Uterine smooth muscle cell (primary cell): Measurements from ENCODE around the gene STK10. TPM values are rescaled to one million over a fixed set of nuclear protein-coding genes. Genes with fewer than 3 reads are reported as not detected.

Experiments
- total RNA-seq: library from RNA; depleted of rRNA; stranded (reverse); fragments of >200 nt; gene quantifications from 2 replicates; pipeline ENCODE4 v1.2.3, GENCODE V29; 2014

STK10 gene
- 18.1 and 18.5 TPM in 2 replicates for total RNA-seq

DNA sequence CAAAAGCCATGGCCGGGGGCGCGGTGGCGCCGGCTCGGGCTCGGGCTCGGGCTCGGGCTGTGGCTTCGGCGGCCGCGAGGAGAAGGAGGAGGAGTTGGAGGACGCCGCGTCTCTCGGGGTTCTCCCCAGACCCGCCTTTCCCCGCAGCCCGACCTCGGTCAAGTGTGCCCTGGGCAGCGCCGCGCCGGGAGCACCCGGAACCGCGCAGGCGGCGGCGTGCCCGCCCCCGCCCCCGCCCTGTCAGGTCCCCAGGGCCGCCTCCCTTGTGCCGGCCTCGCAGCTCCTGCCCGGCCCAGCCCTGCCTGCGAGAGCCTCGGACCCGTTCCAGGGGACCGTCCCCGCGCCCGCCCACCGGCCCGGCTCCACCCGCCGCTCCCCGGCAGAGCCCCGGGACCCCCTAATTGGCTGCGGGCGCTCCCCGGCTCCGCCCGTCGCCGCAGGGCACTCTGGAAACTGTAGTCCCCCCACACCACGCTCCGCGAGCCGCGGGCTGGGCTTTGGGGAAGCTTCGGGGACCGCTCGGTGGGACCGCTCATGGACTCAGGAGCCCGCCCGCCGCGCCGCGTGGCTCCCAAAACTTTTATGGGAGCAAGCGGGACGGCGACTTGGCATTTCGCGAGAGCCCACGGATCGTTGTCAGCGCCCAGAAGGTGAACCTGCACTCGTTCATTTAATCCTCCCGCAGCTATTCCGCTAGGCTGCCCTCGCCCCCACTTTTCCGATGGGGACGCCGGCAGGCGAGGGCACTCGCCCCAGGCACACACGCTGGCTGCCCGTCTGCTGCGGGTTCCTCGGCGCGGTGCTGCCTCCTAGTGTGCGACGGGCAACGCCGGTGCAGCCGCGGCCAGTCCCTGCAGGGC lies at the start of gene STK10:
Gene STK10 (minus strand): TSS at position 192 of the 860 bp plus-strand sequence. CDS start 182 bp downstream, at position 10.

DNA sequence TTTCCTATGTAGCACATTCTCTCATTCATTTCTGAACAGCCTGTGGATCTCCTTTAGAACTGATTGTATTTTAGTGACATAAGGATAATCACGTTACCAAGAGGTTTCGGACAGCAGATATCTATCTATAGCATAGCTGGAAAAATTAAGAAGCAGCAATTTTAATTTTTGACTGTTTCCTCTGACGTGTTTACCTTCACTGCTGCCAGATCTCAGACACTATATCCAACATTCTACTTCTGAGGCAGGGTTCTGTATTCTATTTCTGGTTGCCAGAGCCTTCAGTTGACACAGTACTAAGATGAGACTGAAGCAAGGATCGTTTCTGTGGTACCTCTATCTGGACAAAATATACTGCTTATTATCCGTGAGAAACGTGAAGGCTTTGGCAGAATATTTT lies 5.8 kb upstream of the STK10 start, which contains the start of gene EFCAB9:
Gene EFCAB9 (plus strand): TSS at position 301 of the 400 bp plus-strand sequence. CDS start 1 bp downstream, at position 302.

DNA sequence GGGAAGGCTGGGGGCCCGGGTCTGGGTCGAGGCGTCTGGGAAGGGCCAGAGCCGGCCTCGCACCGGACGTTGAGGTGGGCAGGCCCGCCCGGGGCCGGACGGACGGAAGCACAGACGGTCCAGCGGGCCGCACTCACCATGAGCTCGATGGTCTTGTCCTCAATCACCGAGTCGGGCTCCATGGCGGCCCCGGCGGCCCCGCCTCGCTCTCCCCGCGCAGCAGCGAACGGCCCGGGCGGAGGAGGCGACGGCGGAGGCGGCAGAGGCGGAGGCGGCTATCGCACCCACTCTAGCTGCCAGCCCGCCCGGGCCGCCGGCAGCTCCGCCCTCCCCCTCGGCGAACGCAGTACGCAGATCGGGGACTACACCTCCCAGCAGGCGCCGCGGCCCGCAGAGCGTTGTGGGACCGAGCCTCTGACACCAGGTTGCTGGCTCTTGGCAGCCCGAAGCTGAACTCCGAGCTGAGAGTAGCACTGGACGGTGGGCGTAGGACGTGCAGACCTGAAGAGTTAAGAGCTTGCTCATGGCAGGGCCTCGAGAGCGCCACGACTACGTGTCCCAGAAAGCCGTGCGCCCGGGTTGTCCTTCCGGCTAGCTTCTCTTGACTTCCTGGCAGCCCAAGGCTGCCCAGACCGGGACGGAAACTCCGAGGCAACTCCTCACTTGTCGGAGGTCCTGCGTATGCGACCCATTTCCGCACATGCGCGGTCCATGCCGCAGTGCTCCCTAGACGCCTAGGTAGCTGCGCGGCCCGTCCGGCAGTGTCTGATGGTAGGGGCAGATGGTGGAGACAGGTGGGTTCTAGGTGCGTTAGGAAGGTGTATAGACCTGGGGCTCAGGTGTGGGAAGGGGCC lies 181.5 kb downstream of the STK10 start, which contains the start of gene FBXW11:
Gene FBXW11 (minus strand): TSS at position 318 of the 854 bp plus-strand sequence. CDS start 136 bp downstream, at position 182.

Other genes with a start within 250 kb of the STK10 start
- 93.7 and 95.8 TPM in 2 replicates for gene FBXW11, start 181.6 kb downstream of the STK10 start, total RNA-seq
- gene EFCAB9, start 5.9 kb upstream of the STK10 start, total RNA-seq, result not detected in 2 replicates
- gene UBTD2, start 95.5 kb upstream of the STK10 start, total RNA-seq, result 21.7 and 25.4 TPM in 2 replicates